Neutrophil (primary cell): ENCODE measurements around the gene COL6A1.

Experiments used
- H3K27ac ChIP-seq: fragments of 200-600 bp; sonication (generic); 2 replicates; pipeline ENCODE4 v1.5.1; 2016; ENCODE audit warnings: mild to moderate bottlenecking, moderate library complexity
- H3K27me3 ChIP-seq: fragments of 200-600 bp; sonication (generic); 2 replicates; pipeline ENCODE4 v1.6.0; 2016; ENCODE audit warnings: mild to moderate bottlenecking
- H3K36me3 ChIP-seq: fragments of 200-600 bp; sonication (generic); 2 replicates; pipeline ENCODE4 v1.5.1; 2017
- H3K4me1 ChIP-seq, 2 experiments: fragments of 200-600 bp in 1 of 2; sonication (generic) in 1 of 2; 1 replicate in 1 of 2; 2 replicates in 1 of 2; pipeline versions ENCODE4 v1.5.1 to v1.6.1; 2013 to 2016; ENCODE audit warnings: low read depth in 1 of 2, low read length in 1 of 2, mild to moderate bottlenecking in 1 of 2, moderate library complexity in 1 of 2; ENCODE audit not compliant: control insufficient read depth in 1 of 2, insufficient read depth in 1 of 2
- H3K4me3 ChIP-seq, 2 experiments: fragments of 200-600 bp in 1 of 2; sonication (generic) in 1 of 2; 1 replicate in 1 of 2; 2 replicates in 1 of 2; pipeline ENCODE4 v1.5.1; 2013 to 2016; ENCODE audit warnings: low read depth in 1 of 2, low read length in 1 of 2, mild to moderate bottlenecking in 1 of 2, moderate library complexity in 1 of 2
- H3K9me3 ChIP-seq: fragments of 200-600 bp; sonication (generic); 2 replicates; pipeline ENCODE4 v1.5.1; 2016
- TF ChIP-seq, protein P1 (sequence below): fragments of 200-600 bp; sonication (generic); IDR thresholded peaks from 2 replicates; pipeline ENCODE4 v1.5.1; 2016; ENCODE audit warnings: antibody characterized with exemption

COL6A1 gene

DNA sequence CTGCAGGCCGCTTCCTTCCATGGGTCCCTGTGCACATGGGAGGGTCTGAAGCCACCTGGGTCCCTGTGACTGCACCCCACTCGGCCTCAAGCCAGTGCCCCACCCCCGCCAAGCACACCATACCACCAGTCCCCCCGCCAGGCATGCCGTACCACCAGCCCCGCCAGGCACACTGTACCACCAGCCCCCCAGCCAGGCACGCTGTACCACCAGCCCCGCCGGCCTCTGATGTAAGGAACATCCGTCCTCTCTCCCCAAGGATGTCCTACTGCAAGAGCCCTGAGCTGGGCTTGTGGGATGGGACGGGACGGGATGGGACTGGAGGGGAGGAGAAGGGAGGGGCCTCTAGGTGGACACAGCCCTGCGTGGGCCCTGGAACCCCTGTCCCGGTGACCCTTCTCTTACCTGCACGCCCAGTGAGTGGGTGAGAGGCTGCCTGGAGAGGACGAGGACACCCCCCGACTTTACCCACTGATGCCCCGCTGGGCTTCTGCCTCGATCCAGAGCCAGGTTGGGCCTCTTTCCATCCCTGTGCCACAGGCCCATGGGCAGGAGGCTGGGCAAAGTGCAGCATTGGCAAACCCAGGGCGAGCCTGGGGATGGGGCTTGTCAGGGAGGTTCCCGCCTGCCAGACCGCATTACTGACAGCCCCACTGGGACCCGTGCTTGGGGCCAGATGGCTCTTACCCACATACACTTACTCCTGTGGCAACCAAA lies 40.8 kb upstream of the COL6A1 start:
- TF ChIP-seq, protein P1, sequence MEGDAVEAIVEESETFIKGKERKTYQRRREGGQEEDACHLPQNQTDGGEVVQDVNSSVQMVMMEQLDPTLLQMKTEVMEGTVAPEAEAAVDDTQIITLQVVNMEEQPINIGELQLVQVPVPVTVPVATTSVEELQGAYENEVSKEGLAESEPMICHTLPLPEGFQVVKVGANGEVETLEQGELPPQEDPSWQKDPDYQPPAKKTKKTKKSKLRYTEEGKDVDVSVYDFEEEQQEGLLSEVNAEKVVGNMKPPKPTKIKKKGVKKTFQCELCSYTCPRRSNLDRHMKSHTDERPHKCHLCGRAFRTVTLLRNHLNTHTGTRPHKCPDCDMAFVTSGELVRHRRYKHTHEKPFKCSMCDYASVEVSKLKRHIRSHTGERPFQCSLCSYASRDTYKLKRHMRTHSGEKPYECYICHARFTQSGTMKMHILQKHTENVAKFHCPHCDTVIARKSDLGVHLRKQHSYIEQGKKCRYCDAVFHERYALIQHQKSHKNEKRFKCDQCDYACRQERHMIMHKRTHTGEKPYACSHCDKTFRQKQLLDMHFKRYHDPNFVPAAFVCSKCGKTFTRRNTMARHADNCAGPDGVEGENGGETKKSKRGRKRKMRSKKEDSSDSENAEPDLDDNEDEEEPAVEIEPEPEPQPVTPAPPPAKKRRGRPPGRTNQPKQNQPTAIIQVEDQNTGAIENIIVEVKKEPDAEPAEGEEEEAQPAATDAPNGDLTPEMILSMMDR: no peak
- Histone ChIP-seq H3K27ac (no peak overlapping the region), H3K4me1 (no peaks in the 10 kb centered on the region), H3K4me3 (no peak overlapping the region), H3K27me3 (no peaks in the 10 kb centered on the region), H3K9me3 (no peaks in the 10 kb centered on the region), H3K36me3 (no peaks in the 10 kb centered on the region)

GRCh38 chr21:45941338-45941710 lies 40.2 kb upstream of the COL6A1 start:
- Histone ChIP-seq H3K27me3 (no peaks in the 10 kb centered on the region), H3K27ac (no peak overlapping the region), H3K4me1 (no peaks in the 10 kb centered on the region), H3K9me3 (no peaks in the 10 kb centered on the region), H3K36me3 (no peaks in the 10 kb centered on the region), H3K4me3 (no peak overlapping the region)
- TF ChIP-seq, protein P1: no peak

DNA sequence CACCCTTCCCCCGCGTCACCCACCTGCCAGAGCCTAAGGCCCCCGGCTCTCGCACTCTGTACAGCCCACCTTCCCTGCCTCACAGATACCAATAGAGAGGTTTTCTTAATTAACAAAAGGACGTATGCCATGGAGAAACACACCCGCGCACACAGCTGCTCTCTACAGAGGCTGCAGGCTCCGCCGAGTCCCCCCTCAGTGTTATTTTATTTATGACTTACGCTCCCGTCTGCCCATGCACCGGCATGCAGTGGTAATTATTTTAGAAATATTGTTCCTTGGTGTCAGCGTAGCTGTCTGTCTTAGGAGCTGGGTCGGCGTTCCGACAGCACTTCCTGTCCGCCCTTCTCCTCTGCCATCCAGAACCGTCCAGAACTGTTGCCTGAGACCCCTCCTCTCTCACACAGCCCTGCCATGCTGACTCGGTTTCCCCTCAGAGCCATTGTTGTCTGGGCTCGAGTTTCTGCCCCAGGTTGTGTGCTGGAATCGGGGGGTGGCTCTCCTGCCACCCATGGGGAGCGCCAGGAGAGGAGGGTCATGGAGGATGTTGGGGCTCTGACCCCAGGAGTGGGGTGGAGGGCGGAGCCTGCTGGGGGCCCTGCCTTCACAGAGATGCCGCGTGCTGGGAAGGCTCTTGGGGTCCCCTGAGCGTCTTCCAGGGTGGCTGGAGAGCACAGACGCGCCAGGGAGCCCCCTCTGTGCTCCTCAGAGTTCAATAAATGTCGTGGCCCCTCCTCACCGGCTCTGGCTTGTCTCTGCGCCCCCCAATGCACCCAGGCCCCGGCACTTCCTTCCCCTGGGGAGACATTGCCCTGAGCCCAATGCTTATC lies 39.6 kb upstream of the COL6A1 start:
- TF ChIP-seq, protein P1: no peak
- no peak overlapping the region for H3K4me3 ChIP-seq

GRCh38 chr21:45942755-45943629 lies 38.6 kb upstream of the COL6A1 start:
- TF ChIP-seq, protein P1: no peak
- no peak overlapping the region for H3K4me3 ChIP-seq
- no peaks in the 10 kb centered on the region for H3K9me3 ChIP-seq
- no peaks in the 10 kb centered on the region for H3K36me3 ChIP-seq
- no peak overlapping the region for H3K27ac ChIP-seq
- H3K4me1 ChIP-seq: no peaks in the 10 kb centered on the region
- H3K27me3 ChIP-seq: no peaks in the 10 kb centered on the region

More for the DNA sequence above, 39.6 kb upstream of the COL6A1 start:
- Histone ChIP-seq H3K27ac (no peak overlapping the region), H3K36me3 (no peaks in the 10 kb centered on the region), H3K27me3 (no peaks in the 10 kb centered on the region), H3K4me1 (no peaks in the 10 kb centered on the region), H3K9me3 (no peaks in the 10 kb centered on the region)

- no peaks in the 10 kb centered on the region for H3K27me3 ChIP-seq
- no peak overlapping the region for H3K27ac ChIP-seq
- H3K9me3 ChIP-seq: no peaks in the 10 kb centered on the region
- H3K4me3 ChIP-seq: no peak overlapping the region
- no peaks in the 10 kb centered on the region for H3K4me1 ChIP-seq
- no peaks in the 10 kb centered on the region for H3K36me3 ChIP-seq
- TF ChIP-seq, protein P1: no peak
These were observed 37.7 kb upstream of the COL6A1 start for GRCh38 chr21:45943630-45944540.
